ENCODE data around the gene SPACA4. TPM values are rescaled to one million over a fixed set of nuclear protein-coding genes. Genes with fewer than 3 reads are reported as not detected.

SPACA4 gene
- total and polyA plus RNA-seq, 9 of the 15 experiments (the other 6 are each of a cell fraction or from before 2014, with no cell fraction given): not detected

- Histone ChIP-seq H3K9ac (ENCODE audit: insufficient read depth in 1 of 2, low read depth in 2 of 2, low read length in 2 of 2) (peak overlapping the region in 1 of 2 experiments; percentile 62; a peak in 2 of 4 replicates), H3K4me1 (replicated peaks in 1 of 2; ENCODE audit: control insufficient read depth in 2 of 2, insufficient read depth in 2 of 2, low read length in 2 of 2) (peaks cover 28 to 77% of the 10 kb centered on the region in 2 experiments), H2AFZ (ENCODE audit: low read depth, low read length) (no peak overlapping the region), H3K27ac (ENCODE audit: extremely low read depth, low read depth, low read length) (no peak overlapping the region), H3K4me3 (no peak overlapping the region), H3K27me3 (ENCODE audit: control insufficient read depth in 2 of 2, insufficient read depth in 2 of 2, low read length in 2 of 2) (no peaks in the 10 kb centered on the region), H3K4me2 (ENCODE audit: insufficient read depth, low read length) (no peak overlapping the region), H3K9me3 (replicated peaks; ENCODE audit: control insufficient read depth, insufficient read depth, low read depth, low read length) (no peaks in the 10 kb centered on the region), H3K79me2 (ENCODE audit: control insufficient read depth, insufficient read depth, low read length) (no peaks in the 10 kb centered on the region), H4K20me1 (replicated peaks; ENCODE audit: control insufficient read depth, insufficient read depth, low read length) (no peaks in the 10 kb centered on the region), H3K36me3 (ENCODE audit: control insufficient read depth, insufficient read depth, low read length) (peaks cover 5% of the 10 kb centered on the region; the same call in 1 of the 3 replicates), H3K9me1 (ENCODE audit: control insufficient read depth, insufficient read depth, low read length) (peaks cover 4% of the 10 kb centered on the region)
- BruUV-seq (replicated peaks): no TSS peak
- ChIA-PET POLR2A (interaction anchor here (0.6 to 1.5 kb wide), 4 partner anchors 10 to 364 kb away, joined by 3 to 15 read pairs (median 4); partner anchors contain the start of genes RPL18, RUVBL2 and SPHK2), CTCF (ENCODE audit: low intra/inter-chr PET ratio) (no interaction called here)
- no peak for FAIRE-seq
- 57% methylated on average over 48 of the region's 48 CpGs for WGBS (ENCODE audit: insufficient coverage, low coverage, missing lambda C conversion rate)
- in situ Hi-C loops (cut with MboI): no loop called here
- peak; percentile 55 for ATAC-seq
- intact Hi-C loops (cut with micrococcal nuclease): no loop called here
- peak in 3 of 4 experiments; percentile 48 to 59 (median 54) for DNase-seq (ENCODE audit: extremely low read depth in 1 of 4, low spot score in 3 of 4)
- peak; percentile 45 for TF ChIP-seq RBFOX2 (IDR thresholded peaks at IDR 0.05; ENCODE audit: low read depth, low read length)
- TF ChIP-seq FIP1L1 (IDR thresholded peaks at IDR 0.05; ENCODE audit: low read depth, low read length, poor library complexity, severe bottlenecking): peak; percentile 50
- no peak for TF ChIP-seq NFIX (CRISPR knock-in tag; IDR thresholded peaks at IDR 0.05; ENCODE audit: low read depth)
- TF ChIP-seq POLR2G (IDR thresholded peaks at IDR 0.05; ENCODE audit: low read depth, low read length): peak; percentile 64
- 0 out of 2 replicates have a peak, but pooled peaks have one; percentile 27 for TF ChIP-seq SP1 (CRISPR knock-in tag; IDR thresholded peaks at IDR 0.05)
- no peak for TF ChIP-seq MAFG (tag; conservative IDR thresholded peaks at IDR 0.05)
- TF ChIP-seq EZH2 (IDR thresholded peaks at IDR 0.05; ENCODE audit: borderline replicate concordance, low read depth, low read length): no peak
- peak; percentile 95 for TF ChIP-seq ZBTB33 (CRISPR knock-in tag; IDR thresholded peaks at IDR 0.05)
- TF ChIP-seq ZBTB34 (CRISPR knock-in tag; IDR thresholded peaks at IDR 0.05): no peak
- TF ChIP-seq SIN3A (IDR thresholded peaks at IDR 0.05; ENCODE audit: borderline replicate concordance in 2 of 2, control insufficient read depth in 1 of 2, low read depth in 2 of 2, low read length in 2 of 2): no peak
- TF ChIP-seq BCL6 (CRISPR knock-in tag; IDR thresholded peaks at IDR 0.05): no peak
- TF ChIP-seq ZC3H11A (IDR thresholded peaks at IDR 0.05; ENCODE audit: low read depth, low read length): no peak
- 0 out of 2 replicates have a peak, but pooled peaks have one; percentile 39 for TF ChIP-seq HNRNPL (IDR thresholded peaks at IDR 0.05; ENCODE audit: low read depth, low read length)
- 0 out of 2 replicates have a peak, but pooled peaks have one; percentile 31 for TF ChIP-seq THAP12 (CRISPR knock-in tag; IDR thresholded peaks at IDR 0.05)
- no peak for TF ChIP-seq ZNF324 (CRISPR knock-in tag; IDR thresholded peaks at IDR 0.05)
- TF ChIP-seq POLR2B (IDR thresholded peaks at IDR 0.05; ENCODE audit: low read depth, partially characterized antibody): peak; percentile 14
Measured at GRCh38 chr19:48629599-48630295, 23.2 kb downstream of the SPACA4 start.
